Endothelial cell of umbilical vein (primary cell): Measurements from ENCODE around the gene RNF224. TPM values are rescaled to one million over a fixed set of nuclear protein-coding genes. Genes with fewer than 3 reads are reported as not detected.

ENCODE experiments used
- BruUV-seq: library from RNA; stranded (reverse); fragments of 400-500 nt; replicated peaks from 2 replicates; lab custom pipeline; 2021; lab: Mats Ljungman, UMichigan
- CTCF ChIA-PET: fragments of 300-600, 350-600 bp; sonication (Branson Sonifier 250); formaldehyde crosslinking; loops from one replicate; lab custom pipeline; 2021; ENCODE audit warnings: antibody characterized with exemption, inconsistent platforms; lab: Charles Lee
- POLR2A ChIA-PET: fragments of 300-600, 350-600 bp; sonication (Branson Sonifier 250); formaldehyde crosslinking; loops from one replicate; lab custom pipeline; 2021; ENCODE audit warnings: antibody characterized with exemption, inconsistent platforms; lab: Charles Lee
- DNase-seq: peaks from one replicate; pipeline ENCODE4 v3.0.0-alpha.2; 2011; ENCODE audit warnings: low read depth, low spot score
- FAIRE-seq: peaks from 2 replicates; lab custom pipeline; 2011; peaks lifted over from hg19 to GRCh38; lab: Jason Lieb, UNC
- H2AFZ ChIP-seq: 2 replicates; pipeline ENCODE4 v1.6.0; 2012; ENCODE audit warnings: low read depth, low read length, control low read depth, inconsistent platforms
- H3K27ac ChIP-seq: 2 replicates; pipeline ENCODE4 v1.5.1; 2011; ENCODE audit warnings: low read depth, mild to moderate bottlenecking, control low read depth, low read length, moderate library complexity; ENCODE audit not compliant: insufficient read depth
- H3K27me3 ChIP-seq, 2 experiments: 2 replicates each; pipeline versions ENCODE4 v1.6.0 to v1.6.1; 2011; ENCODE audit warnings: low read length in 2 of 2, mixed read lengths in 1 of 2; ENCODE audit not compliant: control insufficient read depth in 2 of 2, insufficient read depth in 2 of 2
- H3K36me3 ChIP-seq, 2 experiments: 2 replicates in 1 of 2; 3 replicates in 1 of 2; pipeline ENCODE4 v1.5.1; 2011; ENCODE audit warnings: low read length in 2 of 2, mild to moderate bottlenecking in 1 of 2, moderate library complexity in 1 of 2; ENCODE audit not compliant: control insufficient read depth in 2 of 2, insufficient read depth in 2 of 2; ENCODE audit errors: extremely low read depth in 1 of 2
- H3K4me1 ChIP-seq: 3 replicates; pipeline ENCODE4 v1.5.1; 2011; ENCODE audit warnings: mild to moderate bottlenecking, low read length; ENCODE audit not compliant: control insufficient read depth, insufficient read depth; ENCODE audit errors: extremely low read depth
- H3K4me2 ChIP-seq: 2 replicates; pipeline ENCODE4 v1.6.1; 2011; ENCODE audit warnings: low read length, control low read depth, mixed read lengths; ENCODE audit not compliant: insufficient read depth
- H3K4me3 ChIP-seq, 3 experiments: fragments of 200-600 bp in 1 of 3; sonication (generic), shearing (Covaris generic) in 1 of 3; replicated peaks in 1 of 3; 2 replicates each; pipeline ENCODE4 v1.5.1; 2011 to 2016; ENCODE audit warnings: control low read depth in 3 of 3, low read length in 3 of 3, mild to moderate bottlenecking in 2 of 3, inconsistent platforms in 1 of 3, low read depth in 1 of 3, moderate library complexity in 1 of 3; ENCODE audit not compliant: insufficient read depth in 1 of 3
- H3K79me2 ChIP-seq: 2 replicates; pipeline ENCODE4 v1.6.0; 2012; ENCODE audit warnings: low read length, inconsistent platforms; ENCODE audit not compliant: control insufficient read depth, insufficient read depth
- H3K9ac ChIP-seq: replicated peaks from 2 replicates; pipeline ENCODE3; 2011; ENCODE audit warnings: low read length, control low read depth; ENCODE audit not compliant: insufficient read depth; ENCODE audit errors: extremely low read depth
- H3K9me1 ChIP-seq: replicated peaks from 3 replicates; pipeline ENCODE4 v1.6.0; 2011; ENCODE audit warnings: mild to moderate bottlenecking, low read length; ENCODE audit not compliant: control insufficient read depth, insufficient read depth; ENCODE audit errors: extremely low read depth
- H3K9me3 ChIP-seq: replicated peaks from 2 replicates; pipeline ENCODE4 v1.5.1; 2012; ENCODE audit warnings: low read length, inconsistent platforms; ENCODE audit not compliant: control insufficient read depth, insufficient read depth
- H4K20me1 ChIP-seq: replicated peaks from 2 replicates; pipeline ENCODE3; 2011; ENCODE audit warnings: mild to moderate bottlenecking, low read length; ENCODE audit not compliant: control insufficient read depth, insufficient read depth; ENCODE audit errors: extremely low read depth
- CTCF ChIP-seq, 2 donors: IDR thresholded peaks; 1 replicate in 1 of 2; 2 replicates in 1 of 2; pipeline ENCODE4 v1.5.1; 2011; ENCODE audit warnings: low read length in 2 of 2, mild to moderate bottlenecking in 2 of 2, moderate library complexity in 2 of 2, control low read depth in 1 of 2, inconsistent platforms in 1 of 2, low read depth in 1 of 2; ENCODE audit not compliant: insufficient read depth in 1 of 2; ENCODE audit errors: extremely low read depth in 1 of 2
- EZH2 ChIP-seq: IDR thresholded peaks from 2 replicates; pipeline ENCODE4 v1.6.1; 2012; ENCODE audit warnings: borderline replicate concordance, low read depth, mild to moderate bottlenecking, moderate library complexity, low read length, inconsistent platforms; ENCODE audit not compliant: severe bottlenecking
- FOS ChIP-seq: IDR thresholded peaks from 2 replicates; pipeline ENCODE4 v1.6.1; 2011; ENCODE audit warnings: mild to moderate bottlenecking, low read length, moderate library complexity, borderline replicate concordance; ENCODE audit not compliant: insufficient read depth
- GATA2 ChIP-seq: IDR thresholded peaks from 2 replicates; pipeline ENCODE4 v1.7.0; 2011; ENCODE audit warnings: low read depth, mild to moderate bottlenecking, moderate library complexity, mixed read lengths, low read length; ENCODE audit not compliant: insufficient read length, insufficient read depth
- JUN ChIP-seq: IDR thresholded peaks from 2 replicates; pipeline ENCODE4 v1.6.1; 2011; ENCODE audit warnings: borderline replicate concordance, low read depth; ENCODE audit not compliant: insufficient read length, insufficient read depth
- MYC ChIP-seq: IDR thresholded peaks from one replicate; pipeline ENCODE4 v1.6.1; 2011; ENCODE audit warnings: mild to moderate bottlenecking, low read depth, low read length
- POLR2A ChIP-seq: IDR thresholded peaks from 2 replicates; pipeline ENCODE4 v1.6.1; 2012; ENCODE audit warnings: low read depth, mild to moderate bottlenecking, control low read depth, low read length
- POLR2AphosphoS5 ChIP-seq: IDR thresholded peaks from 2 replicates; pipeline ENCODE4 v1.6.1; 2012; ENCODE audit warnings: low read depth, mild to moderate bottlenecking, control low read depth, low read length, moderate library complexity; ENCODE audit not compliant: insufficient read depth
- dilution Hi-C: fragments of 300-500 bp; cut with MboI; formaldehyde crosslinking; loops from one replicate; pipeline ENCODE4 v1.15.0; 2019; ENCODE audit warnings: low sequenced_read_pairs; ENCODE audit not compliant: extremely low pct_ligation_motif_present
- intact Hi-C: fragments of 100-400 bp; cut with micrococcal nuclease; formaldehyde crosslinking; loops from one replicate; pipeline ENCODE4 v1.10.0; 2022
- polyA plus RNA-seq, 4 experiments: library from polyadenylated mRNA; depleted of rRNA in 3 of 4; stranded (reverse) in 3 of 4; unstranded in 1 of 4; fragments of >200 nt; gene quantifications; 2 replicates each; pipeline versions ENCODE4 v1.2.1 to v1.2.3, GENCODE V29; 2011 to 2012; ENCODE audit warnings: missing spikeins in 1 of 4
- total RNA-seq: library from RNA; stranded (reverse); gene quantifications from 2 replicates; pipeline ENCODE4 v1.2.3, GENCODE V29; 2021
- TF ChIP-seq, protein P1 (sequence below): IDR thresholded peaks from 2 replicates; pipeline ENCODE4 v1.6.1; 2011; ENCODE audit not compliant: insufficient read depth, insufficient read length

The RNF224 gene
- total and polyA plus RNA-seq, 2 donors (not counting 3 experiments of a cell fraction or from before 2014, with no cell fraction given): not detected

DNA sequence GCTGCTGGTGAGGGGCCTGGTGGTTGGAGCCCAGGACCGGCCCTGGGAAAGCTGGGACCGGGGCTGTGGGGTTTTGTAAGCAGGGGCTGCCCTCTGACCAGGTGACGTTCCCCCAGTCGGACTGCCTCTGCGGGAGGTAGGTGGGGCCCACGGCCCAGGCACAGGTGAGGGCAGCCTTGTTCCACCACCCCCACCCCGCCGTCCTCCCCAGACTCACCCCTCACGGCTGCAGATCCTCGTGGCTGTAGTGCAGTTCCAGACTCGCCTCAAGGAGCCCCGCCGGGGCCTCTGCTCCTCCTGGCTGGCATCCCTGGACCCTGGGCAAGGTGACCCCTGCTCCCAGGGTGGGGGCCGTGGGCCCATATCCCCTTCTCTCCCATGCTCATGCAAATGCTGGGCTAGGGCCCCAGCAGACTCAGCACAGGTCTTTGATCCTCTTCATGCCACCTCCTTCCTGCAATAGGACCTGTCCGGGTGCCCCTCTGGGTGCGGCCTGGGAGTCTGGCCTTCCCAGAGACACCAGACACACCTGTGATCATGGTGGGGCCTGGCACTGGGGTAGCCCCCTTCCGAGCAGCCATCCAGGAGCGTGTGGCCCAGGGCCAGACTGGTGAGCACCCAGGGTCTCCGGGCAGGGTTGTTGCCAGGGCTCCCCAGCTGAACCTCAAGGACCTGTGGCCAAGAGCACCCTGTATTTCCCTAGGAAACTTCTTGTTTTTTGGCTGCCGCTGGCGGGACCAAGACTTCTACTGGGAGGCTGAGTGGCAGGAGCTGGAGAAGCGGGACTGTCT, 11.9 kb upstream of the RNF224 start:
- TF ChIP-seq POLR2AphosphoS5 (no peak), POLR2A (no peak), FOS (no peak), MYC (no peak)
- Histone ChIP-seq H3K4me2 (no peak overlapping the region), H3K27ac (no peak overlapping the region), H3K4me1 (peaks cover 6% of the 10 kb centered on the region), H4K20me1 (no peaks in the 10 kb centered on the region), H2AFZ (no peak overlapping the region), H3K27me3 (no peaks in the 10 kb centered on the region), H3K36me3 (peaks cover 0 to 4% of the 10 kb centered on the region in 2 experiments), H3K9ac (no peak overlapping the region), H3K4me3 (no peak overlapping the region), H3K9me1 (no peaks in the 10 kb centered on the region), H3K9me3 (no peaks in the 10 kb centered on the region), H3K79me2 (no peaks in the 10 kb centered on the region)
- ChIA-PET CTCF (interaction anchor here (0.7 to 1.9 kb wide), 2 partner anchors 8 to 21 kb away, joined by 6 to 7 read pairs; no protein-coding TSS in a partner anchor), POLR2A (interaction anchor here (1.0 kb wide), 1 partner anchor 15 kb away, joined by 3 read pairs; the partner anchor contains the start of gene TPRN)
- no TSS peak for BruUV-seq
- dilution Hi-C loops: no loop called here
- DNase-seq (no peak), FAIRE-seq (no peak)
- intact Hi-C loops: no loop called here

DNA sequence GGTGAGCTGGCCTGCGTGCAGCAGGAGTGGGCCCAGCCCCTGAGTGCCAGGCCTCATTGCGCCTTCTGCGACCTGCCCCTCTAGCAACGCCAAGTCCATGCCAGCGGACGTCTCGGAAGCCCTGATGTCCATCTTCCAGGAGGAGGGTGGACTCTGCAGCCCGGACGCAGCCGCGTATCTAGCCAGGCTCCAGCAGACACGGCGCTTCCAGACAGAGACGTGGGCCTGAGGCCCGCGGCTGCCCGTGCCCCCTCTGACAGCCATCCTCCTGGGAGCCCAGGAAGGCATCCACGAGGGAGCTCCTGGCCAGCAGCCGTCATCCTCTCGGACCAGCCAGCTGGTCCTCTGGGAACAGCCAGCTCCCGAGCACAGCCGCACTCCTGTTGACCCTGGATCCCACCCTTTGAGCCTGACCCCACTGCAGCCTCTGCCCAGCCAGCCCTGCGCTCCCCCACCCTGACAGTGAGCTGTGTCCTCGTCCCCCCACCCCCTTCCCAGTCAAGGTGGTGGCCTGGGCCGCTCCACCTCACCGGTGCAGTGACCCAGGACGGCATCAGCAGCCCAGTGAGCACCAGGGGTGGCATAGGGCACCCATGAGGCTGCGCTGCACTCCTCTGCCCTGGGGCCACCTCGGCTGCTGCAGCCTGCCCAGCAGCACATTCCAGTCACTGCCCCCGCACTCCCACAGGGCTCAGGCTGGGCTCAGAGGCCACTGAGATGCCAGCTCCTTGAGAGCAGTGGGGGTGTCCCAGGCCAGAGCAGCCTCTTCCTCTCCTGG, 10.9 kb upstream of the RNF224 start:
- no peak overlapping the region for H3K27ac ChIP-seq
- no peaks in the 10 kb centered on the region for H3K27me3 ChIP-seq
- intact Hi-C loops: no loop called here
- FAIRE-seq (no peak), DNase-seq (no peak)
- no peak overlapping the region for H3K4me2 ChIP-seq
- H3K79me2 ChIP-seq: no peaks in the 10 kb centered on the region
- no peak overlapping the region for H3K9ac ChIP-seq
- H2AFZ ChIP-seq: no peak overlapping the region
- dilution Hi-C loops: no loop called here
- ChIA-PET POLR2A (no interaction called here), CTCF (interaction anchor here (0.9 kb wide), 1 partner anchor 11 kb away, joined by 3 read pairs; the partner anchor contains the start of gene RNF224)
- no peaks in the 10 kb centered on the region for H3K9me1 ChIP-seq
- TF ChIP-seq POLR2AphosphoS5 (no peak), GATA2 (no peak), POLR2A (no peak), CTCF (IDR thresholded peaks at IDR 0.05; ENCODE audit: extremely low read depth in 1 of 2, insufficient read depth in 1 of 2, low read depth in 1 of 2, low read length in 2 of 2) (no peak), FOS (no peak), JUN (no peak), MYC (no peak), EZH2 (no peak)
- TF ChIP-seq, protein P1, sequence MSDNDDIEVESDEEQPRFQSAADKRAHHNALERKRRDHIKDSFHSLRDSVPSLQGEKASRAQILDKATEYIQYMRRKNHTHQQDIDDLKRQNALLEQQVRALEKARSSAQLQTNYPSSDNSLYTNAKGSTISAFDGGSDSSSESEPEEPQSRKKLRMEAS: no peak
- H3K4me1 ChIP-seq: peaks cover 6% of the 10 kb centered on the region
- no peaks in the 10 kb centered on the region for H4K20me1 ChIP-seq
- no peaks in the 10 kb centered on the region for H3K9me3 ChIP-seq
- no peak overlapping the region for H3K4me3 ChIP-seq
- no TSS peak for BruUV-seq
- peaks cover 0 to 4% of the 10 kb centered on the region in 2 experiments for H3K36me3 ChIP-seq
